ENCODE measurements around the gene KRT3.
"Not testable (repeated sequence)": the region's sequence is repeated elsewhere in the genome, so short reads cannot be mapped to it uniquely, and the experiment has no call there.

The KRT3 gene

DNA sequence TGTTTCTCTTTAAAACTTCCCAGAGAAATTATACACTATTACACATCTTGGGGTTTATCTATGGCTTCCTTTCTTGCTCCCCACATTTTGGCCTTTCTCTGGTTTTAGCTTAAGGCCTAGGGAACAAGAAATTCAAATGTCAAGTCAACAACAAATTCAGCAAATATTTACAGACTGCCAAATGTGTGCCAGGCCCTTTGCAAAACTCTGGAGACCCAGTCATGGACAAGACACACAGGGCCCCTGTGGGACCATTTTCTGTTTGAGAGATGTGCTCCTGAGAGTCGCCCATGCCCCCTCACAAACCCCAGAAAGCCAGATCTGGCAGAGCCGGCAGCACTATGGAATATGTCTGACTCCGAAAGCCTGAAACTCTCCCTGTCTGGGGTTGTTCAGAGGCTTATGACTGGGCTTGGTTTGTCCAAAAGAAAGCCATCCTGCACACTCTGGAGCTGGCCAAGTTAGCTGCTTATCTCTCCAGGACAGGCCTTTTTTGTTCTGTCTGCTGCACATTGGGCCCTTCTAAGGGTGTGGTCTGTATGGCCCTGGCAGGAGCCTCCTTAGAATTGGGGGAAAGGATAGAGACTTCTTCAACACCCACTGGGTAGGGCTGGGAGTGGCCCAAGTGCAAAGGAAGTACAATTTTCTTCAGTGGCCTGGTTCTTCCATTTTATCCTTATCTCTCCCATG is 1.1 kb upstream of the KRT3 start:
- no peak for DNase-seq

DNA sequence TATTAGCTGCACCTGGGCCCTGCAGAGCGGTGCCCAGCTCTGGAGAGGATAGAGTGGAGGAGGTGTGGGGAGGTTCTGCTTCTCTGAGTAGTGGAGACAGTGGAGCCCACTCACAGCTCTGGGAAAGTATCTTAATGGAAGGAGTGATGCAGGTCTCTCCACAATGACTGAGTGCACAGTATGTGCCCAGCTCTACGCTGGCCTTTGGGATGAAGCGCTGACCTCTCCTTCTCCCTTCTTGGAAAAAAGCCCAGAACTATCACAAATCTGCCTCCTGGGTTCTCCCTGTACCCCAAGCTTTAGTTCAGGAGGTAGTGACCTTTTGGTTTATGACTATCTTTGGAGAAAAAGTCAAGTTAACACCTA is 495 bp upstream of the KRT3 start:
- no peak for DNase-seq

DNA sequence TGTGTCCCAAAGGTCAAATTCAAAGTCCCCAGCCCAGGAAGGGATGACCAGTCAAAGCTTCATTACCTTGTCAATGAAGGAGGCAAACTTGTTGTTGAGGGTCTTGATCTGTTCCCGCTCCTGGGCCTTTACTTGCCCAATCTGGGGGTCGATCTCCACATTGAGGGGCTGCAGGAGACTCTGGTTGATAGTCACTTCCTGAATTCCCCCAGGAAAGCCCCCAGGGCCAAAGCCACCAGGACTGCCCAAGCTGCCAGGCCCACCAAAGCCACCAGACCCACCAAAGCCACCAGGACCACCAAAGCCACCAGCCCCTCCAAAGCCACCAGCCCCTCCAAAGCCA is 614 bp downstream of the KRT3 start:
- DNase-seq, result not testable (repeated sequence)

DNA sequence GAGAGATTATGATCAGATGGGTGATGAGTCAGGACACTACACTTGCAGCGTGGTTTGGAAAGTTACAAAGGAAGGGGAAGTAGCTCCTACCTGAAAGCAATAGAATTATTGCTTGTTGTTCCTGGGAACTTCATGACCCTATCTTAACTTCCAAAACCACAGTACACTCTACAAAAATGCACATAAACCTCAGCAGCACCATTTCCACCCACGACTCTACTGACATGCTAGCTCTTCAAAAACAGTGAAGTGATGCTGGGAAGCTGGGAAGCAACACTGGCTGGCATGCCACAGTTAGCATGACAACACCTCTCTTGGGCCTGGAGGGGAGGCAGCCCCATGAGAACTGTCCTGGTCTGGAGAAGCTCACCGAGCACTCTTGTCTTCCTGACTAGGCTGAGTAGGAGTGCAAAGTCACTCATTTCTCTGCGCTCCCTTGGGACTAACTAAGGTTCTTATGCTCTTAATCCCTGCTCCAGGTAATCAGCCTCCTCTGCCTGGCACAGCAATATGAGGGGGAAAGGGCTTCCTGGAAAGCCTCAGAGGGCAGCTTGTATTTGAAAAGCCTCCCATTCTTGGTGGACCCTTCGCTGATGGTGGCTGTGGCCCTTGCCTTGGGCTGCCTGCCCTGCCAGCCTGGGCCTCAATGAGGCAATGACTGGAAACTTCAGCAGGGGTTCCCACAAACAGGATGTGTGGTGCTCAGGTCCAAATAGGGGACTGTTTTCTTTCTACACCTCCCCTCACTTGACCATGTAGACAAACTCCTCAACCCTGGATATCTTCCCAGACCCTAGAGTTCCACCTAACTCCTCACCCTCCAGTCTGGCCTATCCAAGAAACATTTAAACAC is 1.2 kb downstream of the KRT3 start:
- DNase-seq, result no peak

DNA sequence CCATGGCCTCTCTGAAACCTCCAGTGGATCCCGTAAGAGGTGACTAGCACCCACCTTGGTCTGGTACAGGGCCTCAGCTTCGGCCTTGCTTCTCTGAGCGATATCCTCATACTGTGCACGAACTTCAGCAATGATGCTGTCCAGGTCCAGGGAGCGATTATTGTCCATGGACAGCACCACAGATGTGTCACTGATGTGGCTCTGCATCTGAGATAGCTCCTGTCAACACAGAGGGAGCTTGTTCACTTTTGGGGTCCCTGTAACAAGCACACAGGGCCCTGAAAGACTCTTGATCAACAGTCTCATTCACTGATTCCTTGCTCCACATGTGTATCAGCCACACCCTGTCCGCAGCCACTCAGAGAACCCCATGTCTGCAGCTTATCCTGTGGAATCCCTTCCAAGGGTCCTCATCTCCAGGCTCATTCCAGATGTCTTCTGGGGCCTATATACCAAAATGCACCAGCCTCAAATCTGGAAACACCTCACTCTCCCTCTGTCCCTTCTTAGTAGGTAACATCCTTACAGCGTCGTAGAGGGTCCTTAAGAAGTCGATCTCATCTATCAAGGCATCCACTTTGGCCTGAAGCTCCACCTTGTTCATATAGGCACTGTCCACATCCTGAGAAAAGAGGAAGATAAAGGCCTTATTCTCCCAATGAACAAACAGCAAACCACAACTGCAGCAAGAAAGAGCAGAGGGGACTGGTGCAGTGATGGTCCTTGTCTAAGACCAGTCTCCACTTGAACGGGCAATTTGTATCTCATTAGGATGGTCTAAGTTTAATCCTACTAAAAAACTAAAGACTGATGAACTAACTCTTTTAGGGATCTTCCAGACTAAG is 3.5 kb downstream of the KRT3 start:
- no peak for DNase-seq

DNA sequence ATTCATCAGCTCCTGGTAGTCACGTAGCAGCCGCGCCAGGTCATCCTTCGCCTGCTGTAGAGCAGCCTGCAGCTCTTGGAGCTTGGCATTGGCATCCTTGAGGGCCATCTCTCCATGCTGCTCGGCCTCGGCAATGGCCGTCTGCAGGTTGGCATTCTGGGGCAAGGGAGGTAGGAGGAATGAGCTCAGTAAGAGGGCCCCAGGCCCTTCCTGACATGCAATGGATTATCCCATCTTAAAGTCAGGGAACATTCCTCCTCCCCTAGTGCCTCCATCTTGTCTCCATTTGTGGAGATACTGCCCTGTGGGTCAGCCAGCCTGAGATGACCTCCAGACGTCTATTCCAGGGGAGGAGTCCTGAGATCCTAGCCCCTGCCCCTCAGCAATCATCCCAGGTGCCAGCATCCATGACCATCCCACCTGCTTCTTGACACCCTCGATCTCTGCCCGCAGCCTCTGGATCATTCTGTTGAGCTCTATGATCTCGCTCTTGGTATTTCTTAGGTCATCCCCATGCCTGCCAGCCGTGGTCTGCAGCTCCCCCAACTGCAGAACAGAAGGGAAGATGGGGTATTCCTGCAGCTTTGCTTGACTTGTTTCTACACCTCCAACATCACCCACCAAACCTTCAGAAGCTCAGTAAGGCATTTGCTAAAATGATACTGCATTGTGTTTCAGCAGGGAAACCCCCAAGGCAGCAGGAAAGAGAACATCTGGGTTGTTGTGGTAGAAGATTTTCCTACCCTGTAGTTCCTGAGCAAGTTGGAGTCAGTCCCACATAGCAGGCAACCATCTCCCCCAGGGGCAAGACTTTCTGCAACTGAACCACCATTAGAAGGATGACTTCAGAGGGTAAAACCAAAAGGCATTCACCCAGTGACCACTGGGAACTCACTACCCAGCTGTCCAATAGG is 4.4 kb downstream of the KRT3 start:
- DNase-seq, result no peak

DNA sequence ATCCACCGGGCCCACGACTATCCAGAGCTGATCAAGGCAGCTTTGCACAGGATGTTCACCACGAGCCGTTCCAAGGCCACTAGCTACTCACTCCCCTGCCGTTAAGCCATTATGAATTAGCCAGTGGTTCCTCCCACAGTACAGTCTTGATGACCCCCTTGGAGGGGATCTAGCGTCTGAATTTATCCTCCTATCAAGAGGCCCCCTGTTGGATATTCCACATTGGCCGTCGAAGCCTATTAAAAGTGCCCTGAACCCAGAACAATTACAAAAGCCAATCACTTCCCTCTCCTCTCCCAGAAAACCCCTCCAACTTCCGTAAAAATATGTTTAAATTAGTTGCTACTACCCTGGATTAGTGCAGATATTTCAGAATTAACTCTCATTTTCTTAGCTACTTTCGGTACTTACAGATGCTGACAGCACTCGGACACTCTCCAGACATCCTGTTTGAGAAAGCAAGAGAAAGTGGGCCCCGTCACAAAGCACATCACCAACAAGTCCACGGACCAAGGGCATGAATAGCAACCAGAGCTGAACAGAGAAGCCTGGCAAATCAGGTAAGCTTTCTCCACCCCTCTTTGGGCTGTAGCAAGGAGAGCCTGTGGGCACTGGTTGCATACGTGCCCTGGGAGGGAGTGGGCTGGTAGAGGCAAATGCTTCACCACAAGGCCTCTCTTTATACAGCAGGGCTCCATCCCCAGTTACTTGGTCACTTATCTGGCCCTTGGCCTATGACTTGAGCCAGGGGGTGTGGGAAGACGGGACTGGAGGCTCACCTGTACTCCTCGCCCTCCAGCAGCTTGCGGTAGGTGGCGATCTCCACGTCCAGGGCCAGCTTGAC is 5.3 kb downstream of the KRT3 start:
- DNase-seq, result no peak

DNA sequence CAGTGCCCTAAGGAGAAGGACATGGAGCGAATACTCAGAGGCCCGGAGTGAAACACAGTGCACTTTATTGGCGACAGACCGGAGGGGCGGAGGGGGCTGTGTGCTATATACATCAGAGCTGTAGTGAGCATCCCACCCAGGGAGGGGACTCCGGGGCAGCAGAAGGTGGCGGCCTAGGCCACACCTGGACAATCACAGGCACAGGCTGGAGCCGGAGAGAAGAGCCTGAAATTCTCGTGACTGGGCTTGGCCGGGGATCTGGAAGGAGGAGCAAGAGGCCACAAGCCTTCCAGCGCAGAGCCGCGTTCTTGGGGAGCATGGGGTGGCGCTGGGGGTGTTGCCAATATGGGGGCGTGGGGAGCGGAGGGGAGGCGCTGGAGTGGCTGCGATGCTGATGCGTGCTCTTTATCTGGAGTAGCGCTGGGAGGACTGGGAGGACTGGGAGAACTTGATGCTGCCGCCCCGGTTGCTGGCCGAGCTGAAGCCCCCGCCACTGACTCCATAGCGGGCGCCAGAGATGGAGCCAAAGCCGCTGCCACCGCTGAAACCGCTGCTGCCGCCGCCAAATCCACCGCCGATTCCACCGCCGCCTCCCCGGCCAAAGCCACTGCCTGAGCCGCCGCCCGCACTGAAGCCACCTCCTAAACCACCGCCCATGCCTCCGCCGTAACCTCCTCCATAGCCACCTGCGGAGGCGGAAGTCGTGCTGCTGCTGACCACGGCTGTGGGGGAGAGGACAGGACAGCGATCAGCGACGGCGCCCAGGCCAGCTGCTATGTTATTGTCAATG is 6.1 kb downstream of the KRT3 start:
- DNase-seq, result no peak

DNA sequence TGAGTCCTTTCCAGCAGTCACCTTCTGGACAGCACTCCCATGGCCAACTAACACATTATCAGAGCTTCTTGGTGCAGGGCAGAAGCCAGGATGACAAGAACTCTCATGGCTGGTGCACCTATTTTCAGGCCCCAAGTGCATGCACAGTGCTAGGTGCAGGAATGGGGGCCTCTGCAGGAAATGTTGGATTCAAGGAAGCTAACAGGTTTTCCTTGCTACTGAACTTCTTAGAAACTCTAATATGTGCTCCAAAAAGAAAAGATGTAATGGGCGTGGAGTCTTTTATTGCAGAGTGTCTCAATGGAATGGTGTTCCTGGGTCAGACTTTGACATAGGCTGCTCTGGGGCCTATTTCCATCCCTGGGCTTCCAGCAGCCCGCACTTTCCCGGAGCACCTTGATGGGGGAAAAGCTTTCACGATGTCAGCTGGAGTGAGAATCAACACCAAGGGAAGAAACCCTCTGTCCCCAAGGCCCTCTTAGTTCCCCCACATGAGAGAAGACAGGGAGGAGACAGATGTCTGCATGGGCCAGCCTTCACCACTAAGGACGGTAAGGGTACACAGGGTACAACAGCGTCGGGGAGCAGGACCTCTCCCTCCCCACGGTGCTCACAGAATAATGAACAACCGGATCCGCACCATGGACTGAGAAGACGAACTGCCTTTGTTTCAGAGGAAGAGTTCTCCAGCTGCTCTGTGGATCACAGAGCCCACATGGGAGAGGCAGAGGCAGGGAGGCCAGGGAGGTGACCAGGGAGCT is 6.9 kb downstream of the KRT3 start:
- DNase-seq, result no peak

DNA sequence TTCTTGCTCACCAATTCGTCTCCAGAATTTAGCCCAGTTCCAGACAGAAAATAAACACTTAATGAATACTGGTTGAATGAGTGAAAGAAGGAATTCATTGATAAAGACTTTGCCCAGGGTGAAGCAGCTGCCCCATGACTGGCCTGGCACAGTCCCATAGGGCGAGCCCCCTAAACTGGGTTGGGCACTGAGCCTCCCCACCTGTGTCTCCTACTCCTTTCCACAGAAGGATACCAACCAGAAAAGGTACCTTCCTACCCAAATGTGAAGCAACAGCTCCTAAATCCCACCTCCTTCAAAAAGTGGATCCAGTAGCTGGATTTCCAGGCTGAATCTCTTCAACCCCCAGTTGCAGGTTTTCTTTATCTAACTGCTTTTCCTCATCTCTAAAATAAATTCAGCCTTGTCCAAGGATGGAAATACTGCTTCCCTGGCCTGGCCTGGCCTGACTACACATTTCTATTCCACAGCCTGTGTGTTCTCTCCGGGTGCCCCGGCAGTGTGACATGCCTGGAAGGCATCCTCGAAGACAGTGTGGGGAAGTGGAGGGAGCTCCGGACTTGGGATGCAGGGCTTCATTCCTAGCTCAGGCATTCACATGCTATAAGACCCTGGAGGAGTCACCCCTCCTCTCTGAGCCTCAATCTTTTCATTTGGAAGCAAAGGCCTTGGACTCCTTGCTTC is 7.6 kb downstream of the KRT3 start:
- DNase-seq, result no peak

DNA sequence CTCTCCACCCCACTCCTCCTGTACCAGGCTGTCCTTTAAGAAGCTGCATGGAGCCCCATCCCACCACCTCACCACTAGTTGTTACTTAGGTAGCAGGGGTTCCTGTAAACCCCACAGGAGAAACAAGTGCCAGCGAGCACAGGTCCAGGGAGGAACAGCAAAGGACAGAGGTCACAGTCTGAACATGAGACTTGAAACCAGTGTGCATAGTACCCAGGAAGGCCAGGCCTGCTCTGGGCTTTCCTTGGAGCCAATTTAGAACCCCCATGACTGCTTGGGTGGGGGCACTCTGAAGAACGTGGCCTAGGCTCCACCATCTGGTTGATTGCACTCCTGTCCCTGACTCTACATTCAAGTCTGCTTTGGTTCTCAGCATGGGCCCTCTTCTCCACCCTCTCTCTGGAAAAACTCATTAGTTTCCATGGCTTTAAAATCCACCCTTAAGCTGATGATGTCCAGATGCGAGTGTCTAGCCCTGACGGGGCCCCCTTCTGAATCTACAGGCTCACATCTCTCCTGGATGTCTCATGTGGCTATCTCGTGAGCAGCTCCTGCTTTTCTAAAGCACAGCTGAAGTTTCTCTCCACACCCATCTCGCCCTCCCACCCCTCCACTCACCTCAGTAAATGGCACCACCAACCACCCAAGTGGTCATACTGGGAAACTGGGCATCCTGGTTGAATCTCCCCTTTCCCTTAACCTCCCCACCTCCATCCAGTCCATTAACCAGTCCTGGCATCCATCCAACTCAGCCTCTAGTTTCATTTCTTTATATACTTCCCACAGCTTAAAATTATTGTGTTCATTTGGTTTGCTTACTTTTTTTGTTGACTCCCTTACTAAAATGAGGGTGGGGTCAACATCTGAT is 8.4 kb downstream of the KRT3 start:
- DNase-seq, result no peak

DNA sequence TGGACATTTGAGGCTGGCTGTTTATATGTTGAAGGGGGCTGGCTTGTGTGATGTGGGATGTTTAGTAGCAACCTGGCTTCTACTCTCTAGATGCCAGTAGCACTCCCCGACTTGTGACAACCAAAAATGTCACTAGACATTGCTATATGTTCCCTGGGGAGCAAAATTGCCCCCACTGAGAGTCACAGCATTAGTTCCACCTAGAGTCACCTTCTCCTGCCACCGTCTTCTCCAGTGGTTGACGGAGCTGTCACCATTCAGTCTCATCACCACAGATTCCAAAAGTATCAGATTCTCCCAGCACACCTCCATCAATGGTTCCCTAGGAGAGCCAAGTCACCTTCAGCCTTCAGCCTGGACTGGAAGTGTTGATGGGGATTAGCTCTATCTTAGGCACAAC is 11.0 kb downstream of the KRT3 start:
- no peak for DNase-seq

DNA sequence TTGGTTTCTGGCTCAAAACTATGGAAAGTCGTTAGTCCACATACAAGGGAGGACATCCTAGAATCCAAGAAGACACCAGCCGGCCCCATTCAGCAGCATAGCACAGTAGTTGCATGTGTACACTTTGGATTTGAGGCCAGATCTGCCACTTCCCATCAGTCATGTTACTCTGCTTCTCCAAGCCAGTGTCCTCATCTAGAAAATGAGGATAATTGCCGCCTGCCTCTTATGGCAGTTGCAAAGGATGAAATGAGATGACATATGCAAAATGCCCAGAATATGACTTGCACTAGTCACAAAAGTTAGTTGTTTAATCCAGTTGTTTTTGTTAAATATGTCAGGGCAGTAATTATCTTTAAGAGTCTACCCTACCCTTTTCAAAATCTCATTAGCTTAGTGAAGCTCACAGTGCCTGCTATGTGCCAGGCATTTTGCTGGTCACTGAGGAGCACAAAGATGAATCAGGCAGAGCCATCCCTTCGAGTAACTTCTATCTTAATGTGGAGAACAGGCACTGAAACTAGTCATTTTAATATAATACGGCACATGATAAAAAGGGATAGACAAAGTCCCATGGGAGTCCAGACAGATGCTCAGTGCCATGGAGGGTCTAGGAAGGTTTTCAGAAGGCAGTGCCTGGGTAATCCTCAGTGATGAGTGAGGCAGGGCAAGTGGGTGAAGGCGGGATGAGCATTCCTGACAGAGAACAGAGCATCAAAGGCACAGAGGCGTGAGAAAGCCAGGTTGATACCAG is 12.2 kb downstream of the KRT3 start:
- DNase-seq, result no peak

DNA sequence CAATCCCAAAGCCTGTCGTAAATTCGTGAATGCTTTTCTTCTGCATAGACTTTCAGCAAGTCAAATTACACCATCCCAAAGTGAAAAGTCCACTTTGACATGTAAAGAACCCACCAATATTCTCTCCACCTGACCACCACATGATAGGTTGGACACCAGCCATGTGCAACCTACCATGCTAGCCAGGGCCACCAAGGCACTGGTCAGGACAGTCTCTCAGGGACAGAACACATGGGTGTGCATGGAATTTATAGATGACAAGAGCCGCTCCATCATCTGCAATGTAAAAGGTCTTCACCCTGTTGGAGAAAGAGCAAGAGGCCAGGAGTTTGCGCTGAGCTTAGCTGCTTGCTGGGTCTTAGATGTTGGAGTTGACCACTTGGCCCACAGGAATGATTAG is 13.4 kb downstream of the KRT3 start:
- no peak for DNase-seq

DNA sequence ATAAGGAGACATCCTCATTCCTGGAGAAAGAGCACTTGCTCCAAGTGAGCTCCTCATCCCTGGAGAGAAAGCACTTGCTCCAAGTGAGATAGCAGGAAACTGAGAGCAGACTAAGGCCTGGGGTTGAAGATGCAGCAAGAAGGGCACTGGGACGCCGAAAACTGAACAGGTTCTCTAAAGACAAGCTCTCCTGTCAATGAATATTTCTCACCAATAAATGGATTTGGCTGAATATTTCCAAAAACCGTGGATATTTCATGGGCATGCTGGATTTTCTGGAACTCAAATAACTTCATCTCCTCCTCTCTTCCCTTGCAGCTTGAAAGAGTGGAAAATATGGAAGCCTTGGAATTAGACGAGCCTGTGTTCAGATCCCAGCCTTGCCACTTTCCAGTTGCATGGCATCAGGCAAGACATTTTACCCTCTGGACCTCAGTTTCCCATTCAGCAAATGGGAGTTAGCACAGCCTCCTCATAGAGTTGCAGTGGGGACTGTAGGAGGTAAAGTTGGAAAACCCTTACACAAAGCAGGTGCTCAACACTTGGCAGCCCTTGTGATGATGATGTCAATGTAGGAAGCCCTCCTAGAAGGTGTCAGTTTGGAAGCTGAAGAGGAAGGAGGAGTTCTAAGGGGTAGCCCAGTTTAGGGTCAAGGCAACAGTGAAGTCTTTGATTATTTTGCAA is 14.4 kb downstream of the KRT3 start:
- no peak for DNase-seq

DNA sequence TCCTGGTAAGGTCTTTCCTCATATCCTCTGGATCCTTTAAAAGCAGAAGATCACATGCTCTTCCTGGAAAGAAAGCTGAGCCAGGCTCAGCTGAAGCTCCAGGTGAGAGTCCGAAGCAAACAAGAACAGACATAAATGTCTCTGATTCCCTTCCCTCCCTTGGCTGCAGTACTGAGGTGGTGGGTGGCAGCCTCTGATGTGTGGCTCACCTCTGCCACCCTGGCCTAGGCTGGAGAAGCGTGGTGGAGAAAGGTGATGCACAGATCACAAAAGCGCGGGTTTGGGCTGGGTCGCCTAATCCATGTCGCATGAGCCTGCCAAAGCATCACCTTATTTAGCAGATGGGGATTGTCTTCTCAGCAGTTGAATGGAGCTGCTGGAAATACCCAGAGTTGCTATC is 16.0 kb downstream of the KRT3 start:
- DNase-seq, result no peak

DNA sequence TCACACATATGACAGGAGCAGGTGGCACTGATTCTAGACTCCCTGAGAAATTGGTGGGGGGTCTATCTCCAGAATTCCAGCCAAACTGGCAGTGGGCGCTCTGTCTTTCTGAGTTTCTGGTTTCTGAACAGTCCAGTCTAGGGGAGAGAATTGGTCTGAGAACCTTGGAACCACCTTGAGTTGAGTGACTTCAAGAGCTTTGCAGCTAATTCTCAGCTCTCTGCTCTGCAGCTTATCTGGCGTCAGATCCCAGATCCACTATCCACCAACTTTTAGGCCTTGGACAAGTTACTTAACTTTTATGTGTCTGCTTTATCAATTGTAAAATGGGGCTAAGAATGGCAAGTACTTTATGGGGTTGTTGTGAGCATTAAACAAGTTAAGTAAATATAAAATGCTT is 17.1 kb downstream of the KRT3 start:
- no peak for DNase-seq

Data from NCI-H2029 treated with DMSO at 0.1 percent for 48 hours (cell line).